NOMO-1 treated with DMSO at 0.1 percent for 48 hours (cell line): ENCODE measurements around the gene PTPRJ.

Source experiments
- DNase-seq: peaks from one replicate; lab custom pipeline; 2025; ENCODE audit not compliant: unreplicated experiment; lab: John Stamatoyannopoulos, UW

PTPRJ gene

GRCh38 chr11:48056325-48057183, 76.2 kb downstream of the PTPRJ start:
- DNase-seq: no peak

GRCh38 chr11:48058064-48058463, 77.7 kb downstream of the PTPRJ start:
- no peak for DNase-seq

DNA sequence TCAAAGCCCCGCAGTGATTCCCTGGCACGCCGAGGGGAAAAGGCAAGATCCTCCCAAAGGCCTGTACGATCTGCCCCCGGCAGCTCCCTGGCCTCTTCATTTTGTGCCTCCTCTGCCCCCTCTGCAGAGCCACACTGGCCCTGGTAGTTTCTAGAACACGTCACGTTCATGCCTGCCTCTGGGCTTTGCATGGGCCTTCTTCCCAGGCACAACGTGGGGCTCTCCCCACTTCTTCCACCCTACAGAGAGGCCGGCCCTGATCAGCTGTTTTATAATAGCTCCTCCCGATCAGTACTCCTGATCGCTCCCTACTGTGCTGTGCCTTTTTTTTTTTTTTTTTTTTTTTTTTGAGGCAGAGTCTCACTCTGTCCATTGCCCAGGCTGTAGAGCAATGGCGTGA, 78.4 kb downstream of the PTPRJ start:
- no peak for DNase-seq

GRCh38 chr11:48062649-48063048, 82.3 kb downstream of the PTPRJ start:
- no peak for DNase-seq

DNA sequence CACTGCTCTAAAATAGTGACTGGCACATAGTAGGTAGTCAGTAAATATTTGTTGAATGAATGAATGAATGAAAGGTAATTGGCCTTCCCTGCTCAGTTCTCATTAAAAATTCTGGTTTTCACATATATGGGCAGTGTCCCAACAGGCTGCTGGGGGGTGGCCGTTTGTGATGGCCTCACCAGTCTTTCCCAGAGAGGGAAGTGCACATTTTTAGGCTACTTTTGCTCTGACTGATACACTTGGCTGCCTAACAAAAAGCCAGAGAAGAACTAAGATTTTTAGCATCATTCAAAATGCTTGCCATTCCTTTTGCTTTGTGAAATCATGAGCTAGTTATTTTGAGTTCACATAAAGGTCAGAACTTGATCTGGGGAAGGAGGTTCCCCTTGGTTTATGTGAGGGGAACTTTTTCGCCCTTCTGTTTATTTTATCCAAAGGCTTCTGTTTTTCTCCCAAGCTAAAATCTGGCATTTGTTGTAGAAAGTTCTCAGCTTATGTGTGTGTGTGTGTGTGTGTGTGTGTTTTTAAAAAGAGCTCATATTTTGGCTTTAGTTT, 83.1 kb downstream of the PTPRJ start:
- DNase-seq: no peak

- no peak for DNase-seq
Observed at GRCh38 chr11:48064306-48064705, 83.9 kb downstream of the PTPRJ start.

DNA sequence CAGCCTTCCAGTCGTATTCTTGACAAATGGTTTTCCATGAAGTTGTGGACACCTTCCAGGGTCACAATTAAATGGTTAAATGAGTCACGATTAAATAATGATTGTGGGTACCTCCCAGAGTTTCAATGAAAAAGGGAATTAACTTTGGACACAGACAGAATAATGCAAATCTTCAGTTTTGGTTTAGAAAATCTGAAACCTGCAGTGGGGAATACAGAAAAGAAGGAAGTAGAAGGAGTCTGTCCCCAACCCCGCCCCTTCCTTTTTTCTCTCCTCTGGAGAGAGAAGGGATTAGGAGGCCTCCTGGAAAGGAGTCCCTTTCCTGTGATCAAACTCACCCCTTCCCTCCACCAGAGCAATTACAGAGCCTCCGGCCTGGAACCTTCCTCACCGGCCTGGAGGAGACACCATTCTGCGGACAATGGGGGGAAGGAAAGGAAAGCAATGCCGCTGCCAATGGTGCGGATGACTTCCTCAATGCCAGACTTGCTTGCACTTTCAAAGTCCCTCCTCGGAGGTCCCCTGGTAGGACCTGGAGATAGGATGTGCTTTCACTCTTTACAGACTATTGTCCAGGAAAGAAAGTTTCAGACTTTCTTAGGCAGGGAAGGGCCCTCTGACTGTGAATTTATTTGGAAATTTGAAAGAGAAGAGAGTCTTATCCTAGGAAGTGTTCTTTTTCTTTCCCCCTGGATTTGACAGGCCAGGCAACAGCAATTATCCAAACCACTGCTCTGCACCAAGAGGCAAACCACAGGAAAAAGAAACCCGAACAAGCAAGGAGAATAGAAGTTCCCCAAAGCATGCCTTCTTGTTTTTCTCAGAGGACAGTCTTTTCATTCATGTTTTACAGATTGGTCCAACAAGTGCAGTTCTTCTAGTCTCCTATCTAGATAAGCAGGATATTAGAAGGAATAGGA, 86.8 kb downstream of the PTPRJ start:
- peak; percentile 64 for DNase-seq

DNA sequence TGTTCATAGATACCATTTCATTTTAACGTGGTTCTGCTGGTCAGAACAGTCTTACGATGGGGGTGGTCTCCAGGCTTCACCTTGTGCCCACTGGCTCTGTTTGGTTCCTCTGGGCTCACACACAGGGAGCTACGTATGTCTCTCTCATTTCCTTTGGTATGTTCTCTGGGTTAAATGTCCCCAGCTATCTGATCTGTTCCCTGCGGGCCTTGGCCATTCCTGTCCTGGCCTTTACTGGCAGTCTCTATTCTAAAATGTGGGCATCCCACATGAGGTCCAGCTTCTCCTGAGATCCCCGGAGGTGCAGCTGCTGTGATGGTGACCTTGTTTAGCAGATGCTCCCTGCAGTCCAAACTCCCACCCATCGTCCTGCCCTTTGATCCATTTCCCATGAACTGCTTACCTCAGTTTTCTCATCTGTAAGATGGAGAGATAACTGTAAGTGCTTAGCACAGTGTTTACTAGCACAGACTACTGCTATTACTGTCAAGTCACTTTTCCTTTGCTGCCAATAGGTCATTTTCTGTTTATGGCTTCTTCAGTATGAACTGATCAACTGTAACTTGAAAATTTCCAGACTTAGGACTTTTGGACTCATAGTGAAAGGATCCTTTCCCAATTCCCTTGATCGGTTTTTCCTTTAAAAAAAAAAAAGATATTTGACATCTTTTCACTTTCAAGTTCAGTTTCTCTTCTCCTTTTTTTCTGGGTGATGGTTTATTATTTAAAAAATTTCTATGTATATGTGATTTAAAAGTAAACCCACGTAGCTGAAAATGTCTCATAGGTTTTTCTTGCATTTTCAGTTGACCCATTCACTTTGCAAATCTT, 92.9 kb downstream of the PTPRJ start:
- DNase-seq: no peak

DNA sequence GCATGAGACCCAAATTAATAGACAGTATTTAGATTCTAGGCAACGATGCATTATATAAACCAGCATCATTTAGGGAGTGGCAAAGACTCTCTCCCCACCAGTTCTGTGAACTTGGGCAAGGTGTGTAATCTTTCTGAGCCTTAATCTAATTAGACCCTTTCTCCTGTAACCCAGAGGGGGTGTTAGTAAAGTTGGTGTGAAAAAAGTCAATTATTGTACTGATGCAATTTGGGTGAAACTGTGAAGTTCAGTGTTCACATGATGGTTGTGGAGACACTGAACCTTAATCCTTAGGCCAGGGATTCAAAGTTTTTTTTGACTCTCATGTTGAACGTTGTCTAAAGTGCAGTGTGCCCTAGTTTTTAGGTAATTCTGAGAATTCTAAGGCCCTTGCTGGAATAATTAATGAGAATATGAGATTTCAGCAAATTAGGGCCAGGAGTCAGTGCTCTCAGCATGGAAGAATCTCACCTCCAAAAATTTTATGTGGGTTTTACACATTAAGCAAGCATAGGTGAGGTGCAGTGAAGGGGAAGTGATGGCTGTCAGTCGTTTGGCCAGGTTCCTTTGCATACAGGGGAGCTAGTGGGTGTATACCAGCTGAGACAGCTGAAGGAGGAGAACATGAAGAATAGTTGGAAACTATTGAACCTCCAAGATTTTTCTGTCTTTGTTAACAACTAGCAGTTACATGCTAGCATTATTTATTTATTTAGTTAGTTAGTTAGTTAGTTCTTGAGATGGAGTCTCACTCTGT, 94.2 kb downstream of the PTPRJ start:
- no peak for DNase-seq

GRCh38 chr11:48075637-48076036, 95.3 kb downstream of the PTPRJ start:
- no peak for DNase-seq

- DNase-seq: no peak
Observed at GRCh38 chr11:48077251-48077650, 96.9 kb downstream of the PTPRJ start.

- no peak for DNase-seq
Observed at GRCh38 chr11:48078689-48079088, 98.3 kb downstream of the PTPRJ start.

GRCh38 chr11:48079596-48079995, 99.2 kb downstream of the PTPRJ start:
- no peak for DNase-seq

DNA sequence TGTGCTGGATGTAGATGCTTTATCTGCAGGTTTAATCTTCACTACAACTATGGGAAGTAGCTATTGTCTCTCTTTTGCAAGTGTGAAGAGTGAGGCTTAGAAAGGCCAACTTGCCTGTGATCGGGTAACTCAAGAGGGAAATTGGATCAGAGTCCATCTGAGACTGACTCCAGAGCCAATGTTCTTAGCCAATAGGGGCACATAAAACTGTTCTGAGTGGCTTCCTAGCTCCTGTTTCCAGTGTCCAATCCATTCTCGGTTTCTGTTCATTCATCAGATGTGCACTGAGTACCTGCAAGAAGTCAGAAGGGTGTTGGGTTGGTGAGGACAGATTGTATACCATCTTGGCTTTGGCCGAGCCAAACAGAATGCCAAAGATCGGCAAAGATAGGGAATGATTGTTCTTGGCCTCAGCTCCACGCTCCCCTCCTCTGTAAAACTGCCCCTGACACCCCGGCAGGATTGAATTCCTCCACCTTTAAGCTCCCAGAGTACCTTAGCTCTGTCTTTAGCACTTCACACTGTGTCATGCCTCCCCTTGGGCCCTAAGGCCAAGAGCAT, 100.0 kb downstream of the PTPRJ start:
- no peak for DNase-seq

GRCh38 chr11:48081151-48082010, 101.0 kb downstream of the PTPRJ start:
- DNase-seq: peak; percentile 28

DNA sequence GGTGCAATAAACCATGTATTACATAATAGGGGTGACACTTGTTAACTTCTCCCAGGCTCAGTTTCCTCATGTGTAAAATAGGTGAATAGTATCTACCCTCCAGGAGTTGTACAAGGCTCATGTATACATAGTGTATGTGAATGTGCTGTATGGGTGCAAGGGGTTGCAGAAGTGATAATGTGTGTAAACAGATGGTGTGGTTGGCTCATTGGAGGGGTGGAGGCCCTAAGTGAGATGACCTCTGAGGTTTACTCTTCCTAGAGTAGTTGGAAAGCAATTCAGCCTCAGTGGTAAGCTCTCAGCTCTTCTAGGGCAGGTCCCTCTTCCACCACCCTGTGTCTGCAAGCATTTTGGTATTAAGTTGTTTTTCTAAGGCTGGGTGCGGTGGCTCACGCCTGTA, 102.4 kb downstream of the PTPRJ start:
- no peak for DNase-seq

DNA sequence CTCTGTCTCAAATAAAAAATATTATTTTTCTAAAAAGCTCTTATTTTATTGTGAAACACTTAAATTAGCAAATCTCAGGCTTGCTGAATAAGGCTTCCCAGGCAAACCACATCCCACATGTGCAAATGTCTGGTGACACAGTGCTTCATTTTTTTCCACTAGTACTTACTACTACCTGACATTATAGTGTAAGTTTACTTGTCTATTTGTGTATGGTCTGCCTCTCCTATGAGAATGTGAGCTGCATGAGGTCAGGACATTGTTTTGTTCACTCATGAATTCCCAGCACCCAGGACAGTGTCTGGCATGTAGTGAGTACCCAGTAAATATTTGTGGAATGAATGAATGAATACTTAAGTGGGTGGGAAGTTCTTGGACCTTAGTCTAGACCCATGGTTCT, 103.1 kb downstream of the PTPRJ start:
- no peak for DNase-seq

DNA sequence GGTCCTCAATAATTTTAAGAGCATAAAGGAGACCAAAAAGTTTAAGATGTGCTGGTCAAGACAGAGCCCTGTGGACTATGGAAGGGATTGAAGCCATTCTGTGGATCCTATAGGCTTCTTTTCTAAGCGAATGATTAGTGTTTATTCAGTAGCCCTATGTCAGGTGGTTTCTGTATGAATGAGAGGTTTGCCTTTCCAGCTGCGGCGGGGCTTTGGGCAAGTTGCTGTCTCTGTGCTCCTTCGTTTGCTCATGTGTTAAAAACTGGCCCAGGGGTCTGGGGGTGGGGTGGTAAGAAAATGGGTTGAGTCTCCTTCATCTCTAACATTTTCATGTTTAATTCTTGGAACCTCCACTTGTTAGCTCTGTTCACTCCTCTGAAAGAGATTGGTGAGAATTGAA, 105.3 kb downstream of the PTPRJ start:
- no peak for DNase-seq

GRCh38 chr11:48087422-48087821, 107.1 kb downstream of the PTPRJ start:
- DNase-seq: no peak
